HG03139 (cell line): ENCODE data around the gene SLC26A11.
"Not testable (repeated sequence)": the region's sequence is repeated elsewhere in the genome, so short reads cannot be mapped to it uniquely, and the experiment has no call there.

Experiments used
- ATAC-seq: cut with Tn5 transposase; IDR thresholded peaks from one replicate; pipeline ENCODE4 v1.9.1; 2021; ENCODE audit not compliant: unreplicated experiment

The SLC26A11 gene

GRCh38 chr17:80281516-80281915 lies 61.3 kb downstream of the SLC26A11 start:
- ATAC-seq = no peak

GRCh38 chr17:80283116-80283852 lies 63.1 kb downstream of the SLC26A11 start:
- no peak for ATAC-seq

GRCh38 chr17:80284631-80285030 lies 64.4 kb downstream of the SLC26A11 start:
- ATAC-seq = no peak

- no peak for ATAC-seq
These were observed 65.2 kb downstream of the SLC26A11 start for GRCh38 chr17:80285237-80285920.

- no peak for ATAC-seq
These were observed 66.4 kb downstream of the SLC26A11 start for GRCh38 chr17:80286638-80286960.

GRCh38 chr17:80287038-80287437 lies 66.8 kb downstream of the SLC26A11 start:
- ATAC-seq = no peak

- no peak for ATAC-seq
These were observed 67.8 kb downstream of the SLC26A11 start for GRCh38 chr17:80287806-80288567.

- no peak for ATAC-seq
These were observed 69.4 kb downstream of the SLC26A11 start for GRCh38 chr17:80289616-80290015.

GRCh38 chr17:80290156-80290555 lies 69.9 kb downstream of the SLC26A11 start:
- no peak for ATAC-seq

GRCh38 chr17:80291260-80291659 lies 71.0 kb downstream of the SLC26A11 start:
- no peak for ATAC-seq

- ATAC-seq = no peak
These were observed 71.7 kb downstream of the SLC26A11 start for GRCh38 chr17:80291691-80292487.

- ATAC-seq = no peak
These were observed 72.3 kb downstream of the SLC26A11 start for GRCh38 chr17:80292521-80292971.

GRCh38 chr17:80294210-80294609 lies 74.0 kb downstream of the SLC26A11 start:
- ATAC-seq = no peak

GRCh38 chr17:80294653-80295052 lies 74.4 kb downstream of the SLC26A11 start:
- ATAC-seq = no peak

- ATAC-seq = no peak
These were observed 74.9 kb downstream of the SLC26A11 start for GRCh38 chr17:80295146-80295545.

- ATAC-seq = no peak
These were observed 75.3 kb downstream of the SLC26A11 start for GRCh38 chr17:80295559-80295958.

GRCh38 chr17:80296221-80296620 lies 76.0 kb downstream of the SLC26A11 start:
- ATAC-seq = no peak

GRCh38 chr17:80297996-80298560 lies 77.9 kb downstream of the SLC26A11 start:
- ATAC-seq = no peak

- not testable (repeated sequence) for ATAC-seq
These were observed 79.3 kb downstream of the SLC26A11 start for GRCh38 chr17:80299350-80300100.

GRCh38 chr17:80300756-80301155 lies 80.5 kb downstream of the SLC26A11 start:
- not testable (repeated sequence) for ATAC-seq
